Thoracic aorta endothelial cell (primary cell): Measurements from ENCODE around the gene TBC1D13. TPM values are rescaled to one million over a fixed set of nuclear protein-coding genes. Genes with fewer than 3 reads are reported as not detected.

ENCODE experiments used
- small RNA-seq: library from RNA; depleted of rRNA; stranded (forward); fragments of <200 nt; gene quantifications from one replicate; pipeline ENCODE3, GENCODE V24; 2012
- total RNA-seq: library from RNA; depleted of rRNA; stranded (reverse); fragments of >200 nt; gene quantifications from 2 replicates; pipeline ENCODE4 v1.2.3, GENCODE V29; 2012

Gene TBC1D13
- total RNA-seq, result 20.5 and 22.1 TPM in 2 replicates

GRCh38 chr9:128786681-128787601 is at the start of gene TBC1D13:
TSS of gene TBC1D13 (plus strand) at chr9:128787253. CDS start at chr9:128787354, 101 bp downstream.

GRCh38 chr9:128771745-128772519 is 15.1 kb upstream of the TBC1D13 start, which contains the start of gene ZER1:
TSS of gene ZER1 (minus strand) at chr9:128771927. CDS start at chr9:128755565, 16,362 bp downstream.

GRCh38 chr9:128818099-128818838 is 31.2 kb downstream of the TBC1D13 start, which contains the start of gene ENDOG:
TSS of gene ENDOG (plus strand) at chr9:128818500. CDS start at chr9:128818685, 185 bp downstream.

GRCh38 chr9:128829477-128830251 is 42.6 kb downstream of the TBC1D13 start, which contains the start of gene SPOUT1:
TSS of gene SPOUT1 (minus strand) at chr9:128829794. CDS start at chr9:128829780, 14 bp downstream.

Small RNA genes within 50 kb of the gene (small RNA-seq; reads per million reads assigned to genes)
- not detected for gene RF00017

Other genes with a start within 250 kb of the TBC1D13 start
- gene SPTAN1, start 234.7 kb upstream of the TBC1D13 start, total RNA-seq, result 372 and 467 TPM in 2 replicates
- 57.2 and 67.6 TPM in 2 replicates for gene DYNC2I2, start 130.4 kb upstream of the TBC1D13 start, total RNA-seq
- 676 and 721 TPM in 2 replicates for gene SET, start 98.0 kb upstream of the TBC1D13 start, total RNA-seq
- 20.6 and 31.9 TPM in 2 replicates for gene PKN3, start 84.8 kb upstream of the TBC1D13 start, total RNA-seq
- 21.4 and 27.4 TPM in 2 replicates for gene ZDHHC12, start 63.1 kb upstream of the TBC1D13 start, total RNA-seq
- gene ZER1, start 15.3 kb upstream of the TBC1D13 start, total RNA-seq, result 13.0 and 16.4 TPM in 2 replicates
- 18.3 and 20.5 TPM in 2 replicates for gene ENDOG, start 31.2 kb downstream of the TBC1D13 start, total RNA-seq
- 20.5 and 22.8 TPM in 2 replicates for gene SPOUT1, start 42.5 kb downstream of the TBC1D13 start, total RNA-seq
- gene KYAT1, start 94.7 kb downstream of the TBC1D13 start, total RNA-seq, result 8.5 and 9.0 TPM in 2 replicates
- 118 and 154 TPM in 2 replicates for gene LRRC8A, start 94.9 kb downstream of the TBC1D13 start, total RNA-seq
- 0.79 and 1.3 TPM in 2 replicates for gene PHYHD1, start 133.7 kb downstream of the TBC1D13 start, total RNA-seq
- gene DOLK, start 160.3 kb downstream of the TBC1D13 start, total RNA-seq, result 20.5 and 25.9 TPM in 2 replicates
- 76.3 and 85.9 TPM in 2 replicates for gene NUP188, start 160.4 kb downstream of the TBC1D13 start, total RNA-seq
- gene SH3GLB2, start 241.1 kb downstream of the TBC1D13 start, total RNA-seq, result 38.4 and 44.7 TPM in 2 replicates
- 18.2 and 24.1 TPM in 2 replicates for gene MIGA2, start 249.4 kb downstream of the TBC1D13 start, total RNA-seq